Tibial artery (tissue), 4 donors: Measurements from ENCODE around the gene PPM1L.

Experiments used
- DNase-seq, 2 donors: peaks; one replicate each; pipeline ENCODE4 v3.0.0-alpha.2; 2019
- H3K27ac ChIP-seq, 2 donors: fragments of 200-600 bp; sonication (generic) in 1 of 2; 1 replicate in 1 of 2; 2 replicates in 1 of 2; pipeline ENCODE4 v1.5.1; 2018 to 2019; ENCODE audit warnings: mild to moderate bottlenecking in 1 of 2
- H3K27me3 ChIP-seq, 2 donors: fragments of 200-600 bp; sonication (generic) in 1 of 2; one replicate each; pipeline versions ENCODE4 v1.5.1 to v1.6.0; 2016 to 2019
- H3K36me3 ChIP-seq, 3 donors: fragments of 200-600 bp; sonication (generic) in 2 of 3; one replicate each; pipeline ENCODE4 v1.5.1; 2016 to 2019; ENCODE audit warnings: mild to moderate bottlenecking in 2 of 3
- H3K4me1 ChIP-seq, 4 donors: fragments of 200-600 bp; sonication (generic) in 2 of 4; 1 replicate in 3 of 4; 2 replicates in 1 of 4; pipeline ENCODE4 v1.5.1; 2016 to 2019
- H3K4me3 ChIP-seq, 2 donors: fragments of 200-600 bp; sonication (generic) in 1 of 2; 1 replicate in 1 of 2; 2 replicates in 1 of 2; pipeline ENCODE4 v1.5.1; 2018 to 2019; ENCODE audit warnings: mild to moderate bottlenecking in 2 of 2
- H3K9me3 ChIP-seq, 3 donors: fragments of 200-600 bp; sonication (generic) in 1 of 3; one replicate each; pipeline ENCODE4 v1.5.1; 2016 to 2019
- CTCF ChIP-seq, 2 experiments: fragments of 200-600 bp in 1 of 2; fragments of 450-650 bp in 1 of 2; IDR thresholded peaks; one replicate each; pipeline ENCODE4 v1.5.1; 2017 to 2019; ENCODE audit warnings: antibody characterized with exemption in 2 of 2, mild to moderate bottlenecking in 1 of 2, moderate library complexity in 1 of 2
- intact Hi-C: fragments of 100-400 bp; cut with DNase I; formaldehyde crosslinking; loops from one replicate; pipeline ENCODE4 v1.15.0; 2023; ENCODE audit warnings: low total_unique reads

Gene PPM1L

GRCh38 chr3:160820022-160820421 is 64.0 kb downstream of the PPM1L start:
- H3K27me3 ChIP-seq, result no peaks in the 10 kb centered on the region
- H3K27ac ChIP-seq, result no peak overlapping the region
- DNase-seq, result no peak
- no peaks in the 10 kb centered on the region for H3K36me3 ChIP-seq
- intact Hi-C loops, result no loop called here
- no peaks in the 10 kb centered on the region for H3K9me3 ChIP-seq
- H3K4me1 ChIP-seq, result peaks cover 0 to 16% (median 9%) of the 10 kb centered on the region in 4 donors
- H3K4me3 ChIP-seq, result no peak overlapping the region
- no peak for TF ChIP-seq CTCF (IDR thresholded peaks at IDR 0.05)

- peaks cover 0 to 12% (median 7%) of the 10 kb centered on the region in 4 donors for H3K4me1 ChIP-seq
- no peaks in the 10 kb centered on the region for H3K9me3 ChIP-seq
- no peaks in the 10 kb centered on the region for H3K36me3 ChIP-seq
- intact Hi-C loops, result no loop called here
- no peak overlapping the region for H3K4me3 ChIP-seq
- H3K27me3 ChIP-seq, result no peaks in the 10 kb centered on the region
- no peak for TF ChIP-seq CTCF (IDR thresholded peaks at IDR 0.05)
- DNase-seq, result no peak
- H3K27ac ChIP-seq, result no peak overlapping the region
These were observed 64.4 kb downstream of the PPM1L start for GRCh38 chr3:160820430-160820829.

- DNase-seq, result no peak
- Histone ChIP-seq H3K9me3 (no peaks in the 10 kb centered on the region), H3K36me3 (no peaks in the 10 kb centered on the region), H3K27me3 (no peaks in the 10 kb centered on the region), H3K4me1 (no peaks in the 10 kb centered on the region), H3K4me3 (no peak overlapping the region), H3K27ac (no peak overlapping the region)
- intact Hi-C loops, result no loop called here
- TF ChIP-seq CTCF (IDR thresholded peaks at IDR 0.05), result no peak
These were observed 66.9 kb downstream of the PPM1L start for GRCh38 chr3:160822936-160823335.

GRCh38 chr3:160825311-160825800 is 69.3 kb downstream of the PPM1L start:
- no peaks in the 10 kb centered on the region for H3K36me3 ChIP-seq
- H3K9me3 ChIP-seq, result no peaks in the 10 kb centered on the region
- TF ChIP-seq CTCF (IDR thresholded peaks at IDR 0.05), result no peak
- no peaks in the 10 kb centered on the region for H3K4me1 ChIP-seq
- no peaks in the 10 kb centered on the region for H3K27me3 ChIP-seq
- DNase-seq, result no peak
- H3K4me3 ChIP-seq, result no peak overlapping the region
- intact Hi-C loops, result no loop called here
- no peak overlapping the region for H3K27ac ChIP-seq

GRCh38 chr3:160826408-160826807 is 70.4 kb downstream of the PPM1L start:
- Histone ChIP-seq H3K36me3 (no peaks in the 10 kb centered on the region), H3K9me3 (no peaks in the 10 kb centered on the region), H3K27ac (no peak overlapping the region), H3K27me3 (no peaks in the 10 kb centered on the region), H3K4me3 (no peak overlapping the region), H3K4me1 (peaks cover 0 to 5% (median 0%) of the 10 kb centered on the region in 4 donors)
- intact Hi-C loops, result no loop called here
- no peak for DNase-seq
- no peak for TF ChIP-seq CTCF (IDR thresholded peaks at IDR 0.05)

- Histone ChIP-seq H3K36me3 (no peaks in the 10 kb centered on the region), H3K27ac (no peak overlapping the region), H3K4me1 (peaks cover 0 to 5% (median 0%) of the 10 kb centered on the region in 4 donors), H3K4me3 (no peak overlapping the region), H3K9me3 (no peaks in the 10 kb centered on the region), H3K27me3 (no peaks in the 10 kb centered on the region)
- intact Hi-C loops, result no loop called here
- TF ChIP-seq CTCF (IDR thresholded peaks at IDR 0.05), result no peak
- no peak for DNase-seq
These were observed 71.0 kb downstream of the PPM1L start for GRCh38 chr3:160826991-160827390.
